Measurements from ENCODE around the gene LRRC34.

DNA sequence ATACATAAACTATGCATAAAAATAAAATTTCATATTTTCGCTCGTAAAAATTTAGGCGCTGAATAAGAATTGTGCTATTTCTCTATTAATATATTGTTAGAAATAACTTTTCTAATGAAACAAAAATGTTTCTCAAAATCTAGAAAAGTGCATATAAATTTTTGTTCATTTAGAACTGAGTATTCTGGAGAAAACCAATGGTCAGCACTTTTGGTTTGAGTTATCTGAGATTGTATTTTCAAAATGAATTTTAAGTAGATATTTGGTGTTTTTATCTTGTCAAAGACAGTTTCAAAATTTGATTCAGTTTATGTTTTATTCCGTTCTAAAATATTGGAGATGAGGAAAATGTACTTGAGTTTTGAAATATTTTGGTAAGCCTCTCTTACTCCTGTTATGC lies 25.6 kb downstream of the LRRC34 start:
- TF ChIP-seq POLR2A (IDR thresholded peaks at IDR 0.05): no peak
- TF ChIP-seq, protein P1, sequence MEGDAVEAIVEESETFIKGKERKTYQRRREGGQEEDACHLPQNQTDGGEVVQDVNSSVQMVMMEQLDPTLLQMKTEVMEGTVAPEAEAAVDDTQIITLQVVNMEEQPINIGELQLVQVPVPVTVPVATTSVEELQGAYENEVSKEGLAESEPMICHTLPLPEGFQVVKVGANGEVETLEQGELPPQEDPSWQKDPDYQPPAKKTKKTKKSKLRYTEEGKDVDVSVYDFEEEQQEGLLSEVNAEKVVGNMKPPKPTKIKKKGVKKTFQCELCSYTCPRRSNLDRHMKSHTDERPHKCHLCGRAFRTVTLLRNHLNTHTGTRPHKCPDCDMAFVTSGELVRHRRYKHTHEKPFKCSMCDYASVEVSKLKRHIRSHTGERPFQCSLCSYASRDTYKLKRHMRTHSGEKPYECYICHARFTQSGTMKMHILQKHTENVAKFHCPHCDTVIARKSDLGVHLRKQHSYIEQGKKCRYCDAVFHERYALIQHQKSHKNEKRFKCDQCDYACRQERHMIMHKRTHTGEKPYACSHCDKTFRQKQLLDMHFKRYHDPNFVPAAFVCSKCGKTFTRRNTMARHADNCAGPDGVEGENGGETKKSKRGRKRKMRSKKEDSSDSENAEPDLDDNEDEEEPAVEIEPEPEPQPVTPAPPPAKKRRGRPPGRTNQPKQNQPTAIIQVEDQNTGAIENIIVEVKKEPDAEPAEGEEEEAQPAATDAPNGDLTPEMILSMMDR (IDR thresholded peaks at IDR 0.05): no peak

Measured in body of pancreas (tissue), 4 donors.